RWPE2 (cell line): ENCODE measurements around the gene IL10RB.

Source experiments
- ATAC-seq: fragments of 200-7000 bp; cut with Tn5 transposase; 3 replicates; pipeline ENCODE4 v1.9.1; 2021; ENCODE audit warnings: low read depth
- DNase-seq: peaks from one replicate; pipeline ENCODE4 v3.0.0-alpha.2; 2020; ENCODE audit warnings: low spot score
- H3K27ac ChIP-seq: fragments of 450-650 bp; 2 replicates; pipeline ENCODE4 v1.5.1; 2017; ENCODE audit warnings: mild to moderate bottlenecking; ENCODE audit not compliant: poor library complexity, severe bottlenecking
- H3K27me3 ChIP-seq: fragments of 250-450 bp; sonication (Bioruptor Pico); 2 replicates; pipeline ENCODE4 v1.5.1; 2021; ENCODE audit warnings: mild to moderate bottlenecking, moderate library complexity; ENCODE audit not compliant: insufficient read depth, poor library complexity, severe bottlenecking
- H3K36me3 ChIP-seq: fragments of 250-450 bp; sonication (Bioruptor Pico); 2 replicates; pipeline ENCODE4 v1.5.1; 2020; ENCODE audit warnings: low read depth, mild to moderate bottlenecking, moderate library complexity
- H3K4me1 ChIP-seq: fragments of 250-450 bp; sonication (Bioruptor Pico); 2 replicates; pipeline ENCODE4 v1.5.1; 2021; ENCODE audit warnings: mild to moderate bottlenecking, moderate library complexity; ENCODE audit not compliant: insufficient read depth, poor library complexity, severe bottlenecking
- H3K4me3 ChIP-seq: fragments of 250-450 bp; sonication (Bioruptor Pico); 2 replicates; pipeline ENCODE4 v1.5.1; 2021; ENCODE audit warnings: mild to moderate bottlenecking, moderate library complexity; ENCODE audit not compliant: severe bottlenecking
- H3K9me3 ChIP-seq: fragments of 250-450 bp; sonication (Bioruptor Pico); 2 replicates; pipeline ENCODE4 v1.5.1; 2021; ENCODE audit warnings: mild to moderate bottlenecking, moderate library complexity; ENCODE audit not compliant: severe bottlenecking
- CTCF ChIP-seq: fragments of 450-650 bp; IDR thresholded peaks from one replicate; pipeline ENCODE4 v1.5.1; 2017; ENCODE audit warnings: mild to moderate bottlenecking, moderate library complexity; ENCODE audit not compliant: poor library complexity, severe bottlenecking

The IL10RB gene

GRCh38 chr21:33308586-33309490 lies 42.7 kb downstream of the IL10RB start:
- Histone ChIP-seq H3K4me1 (no peaks in the 10 kb centered on the region), H3K9me3 (no peaks in the 10 kb centered on the region), H3K27me3 (no peaks in the 10 kb centered on the region), H3K27ac (no peak overlapping the region), H3K36me3 (no peaks in the 10 kb centered on the region), H3K4me3 (no peak overlapping the region)
- no peak for ATAC-seq
- no peak for DNase-seq
- TF ChIP-seq CTCF = no peak

- H3K36me3 ChIP-seq = no peaks in the 10 kb centered on the region
- no peaks in the 10 kb centered on the region for H3K27me3 ChIP-seq
- ATAC-seq (no peak), DNase-seq (no peak)
- H3K4me3 ChIP-seq = no peak overlapping the region
- H3K4me1 ChIP-seq = no peaks in the 10 kb centered on the region
- H3K9me3 ChIP-seq = no peaks in the 10 kb centered on the region
- no peak for TF ChIP-seq CTCF
- no peak overlapping the region for H3K27ac ChIP-seq
These were observed 43.6 kb downstream of the IL10RB start for GRCh38 chr21:33309778-33310177.

- no peak for TF ChIP-seq CTCF
- DNase-seq (no peak), ATAC-seq (no peak)
- Histone ChIP-seq H3K4me1 (no peaks in the 10 kb centered on the region), H3K27me3 (no peaks in the 10 kb centered on the region), H3K36me3 (no peaks in the 10 kb centered on the region), H3K27ac (no peak overlapping the region), H3K4me3 (no peak overlapping the region), H3K9me3 (no peaks in the 10 kb centered on the region)
These were observed 46.0 kb downstream of the IL10RB start for GRCh38 chr21:33312121-33312520.

- no peak for TF ChIP-seq CTCF
- Histone ChIP-seq H3K36me3 (no peaks in the 10 kb centered on the region), H3K9me3 (no peaks in the 10 kb centered on the region), H3K27me3 (no peaks in the 10 kb centered on the region), H3K4me1 (no peaks in the 10 kb centered on the region), H3K4me3 (no peak overlapping the region), H3K27ac (no peak overlapping the region)
- DNase-seq (no peak), ATAC-seq (no peak)
These were observed 47.0 kb downstream of the IL10RB start for GRCh38 chr21:33313183-33313582.

GRCh38 chr21:33313611-33314010 lies 47.4 kb downstream of the IL10RB start:
- H3K27me3 ChIP-seq = no peaks in the 10 kb centered on the region
- no peak overlapping the region for H3K27ac ChIP-seq
- ATAC-seq (no peak), DNase-seq (no peak)
- H3K9me3 ChIP-seq = no peaks in the 10 kb centered on the region
- no peak for TF ChIP-seq CTCF
- H3K4me1 ChIP-seq = no peaks in the 10 kb centered on the region
- H3K4me3 ChIP-seq = no peak overlapping the region
- no peaks in the 10 kb centered on the region for H3K36me3 ChIP-seq
